Measurements from ENCODE around the gene JAG2.

GRCh38 chr14:105168496-105168978, at the start of gene JAG2:
- TF ChIP-seq POLR2A (IDR thresholded peaks at IDR 0.05; ENCODE audit: low read depth, low read length) (no peak), CTCF (conservative IDR thresholded peaks at IDR 0.05; ENCODE audit: low read depth, low read length) (no peak), RFX5 (IDR thresholded peaks at IDR 0.05; ENCODE audit: low read depth, low read length) (no peak)

Measured in IMR-90 (cell line).